PFSK-1 (cell line): Measurements from ENCODE around the gene OR13J1.

Experiments used
- POLR2AphosphoS5 ChIP-seq: IDR thresholded peaks from 2 replicates; pipeline ENCODE4 v1.6.1; 2012; ENCODE audit warnings: low read depth, mild to moderate bottlenecking, control low read depth, low read length, moderate library complexity
- TAF1 ChIP-seq: IDR thresholded peaks from 2 replicates; pipeline ENCODE4 v1.6.1; 2012; ENCODE audit warnings: low read length, control low read depth, borderline replicate concordance; ENCODE audit not compliant: insufficient read depth
- TF ChIP-seq, protein P1 (sequence below), 2 experiments: IDR thresholded peaks; 2 replicates each; pipeline versions ENCODE4 v1.6.1 to v1.8.0; 2011 to 2012; ENCODE audit warnings: low read depth in 2 of 2, low read length in 2 of 2, control low read depth in 1 of 2, inconsistent platforms in 1 of 2, mild to moderate bottlenecking in 1 of 2, moderate library complexity in 1 of 2; ENCODE audit not compliant: insufficient read depth in 1 of 2

DNA sequence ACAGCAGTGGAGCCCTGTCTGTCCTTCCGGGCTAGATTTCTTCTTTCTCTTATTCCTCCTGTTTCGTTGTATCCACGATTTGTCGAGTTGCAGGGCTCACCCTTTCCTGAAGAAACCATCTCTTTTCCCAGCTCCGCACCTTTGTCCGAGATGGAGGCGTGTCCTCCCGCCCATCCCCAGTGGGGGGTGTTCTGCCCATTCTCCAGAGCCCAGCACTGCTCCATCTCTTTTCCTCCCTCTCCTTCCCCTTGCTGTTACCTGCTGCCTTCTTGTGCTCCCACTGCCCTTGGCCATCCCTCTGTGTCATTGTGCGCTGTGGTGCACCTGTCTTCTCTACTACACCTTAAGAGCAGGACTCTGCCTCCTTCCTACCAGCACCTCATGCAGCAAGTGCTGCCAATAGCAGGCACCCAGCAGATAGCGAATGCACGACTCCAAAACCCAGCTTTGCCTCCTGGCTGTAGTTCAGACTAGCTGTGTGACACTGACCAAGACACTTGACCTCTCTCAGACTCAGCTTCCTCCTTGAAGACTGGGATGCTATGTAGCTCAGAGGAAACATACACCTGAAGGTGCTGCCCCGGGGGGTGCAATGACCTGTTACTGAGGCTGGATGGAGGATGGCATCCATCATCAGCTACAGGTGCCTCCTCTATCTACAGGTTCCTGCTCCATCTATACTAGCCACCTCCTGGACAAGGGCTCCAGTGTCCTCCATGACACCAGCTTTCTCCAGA, 8.9 kb downstream of the OR13J1 start:
- TF ChIP-seq, protein P1, sequence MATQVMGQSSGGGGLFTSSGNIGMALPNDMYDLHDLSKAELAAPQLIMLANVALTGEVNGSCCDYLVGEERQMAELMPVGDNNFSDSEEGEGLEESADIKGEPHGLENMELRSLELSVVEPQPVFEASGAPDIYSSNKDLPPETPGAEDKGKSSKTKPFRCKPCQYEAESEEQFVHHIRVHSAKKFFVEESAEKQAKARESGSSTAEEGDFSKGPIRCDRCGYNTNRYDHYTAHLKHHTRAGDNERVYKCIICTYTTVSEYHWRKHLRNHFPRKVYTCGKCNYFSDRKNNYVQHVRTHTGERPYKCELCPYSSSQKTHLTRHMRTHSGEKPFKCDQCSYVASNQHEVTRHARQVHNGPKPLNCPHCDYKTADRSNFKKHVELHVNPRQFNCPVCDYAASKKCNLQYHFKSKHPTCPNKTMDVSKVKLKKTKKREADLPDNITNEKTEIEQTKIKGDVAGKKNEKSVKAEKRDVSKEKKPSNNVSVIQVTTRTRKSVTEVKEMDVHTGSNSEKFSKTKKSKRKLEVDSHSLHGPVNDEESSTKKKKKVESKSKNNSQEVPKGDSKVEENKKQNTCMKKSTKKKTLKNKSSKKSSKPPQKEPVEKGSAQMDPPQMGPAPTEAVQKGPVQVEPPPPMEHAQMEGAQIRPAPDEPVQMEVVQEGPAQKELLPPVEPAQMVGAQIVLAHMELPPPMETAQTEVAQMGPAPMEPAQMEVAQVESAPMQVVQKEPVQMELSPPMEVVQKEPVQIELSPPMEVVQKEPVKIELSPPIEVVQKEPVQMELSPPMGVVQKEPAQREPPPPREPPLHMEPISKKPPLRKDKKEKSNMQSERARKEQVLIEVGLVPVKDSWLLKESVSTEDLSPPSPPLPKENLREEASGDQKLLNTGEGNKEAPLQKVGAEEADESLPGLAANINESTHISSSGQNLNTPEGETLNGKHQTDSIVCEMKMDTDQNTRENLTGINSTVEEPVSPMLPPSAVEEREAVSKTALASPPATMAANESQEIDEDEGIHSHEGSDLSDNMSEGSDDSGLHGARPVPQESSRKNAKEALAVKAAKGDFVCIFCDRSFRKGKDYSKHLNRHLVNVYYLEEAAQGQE (IDR thresholded peaks at IDR 0.05; ENCODE audit: insufficient read depth in 1 of 2, low read depth in 2 of 2, low read length in 2 of 2) = no peak
- TF ChIP-seq POLR2AphosphoS5 = no peak
- no peak for TF ChIP-seq TAF1
